ENCODE data around the gene KCNIP4. TPM values are rescaled to one million over a fixed set of nuclear protein-coding genes. Genes with fewer than 3 reads are reported as not detected.

The KCNIP4 gene
- total RNA-seq, 3 donors from 2014 or later (not counting 1 experiment from before 2014, with no cell fraction given), result not detected

- ATAC-seq, result no peak
- Mint-ChIP-seq H3K4me3 (no peak overlapping the region), H3K9me3 (no peaks in the 10 kb centered on the region), H3K27me3 (ENCODE audit: low read depth in 2 of 2) (peaks cover 0 to 9% of the 10 kb centered on the region in 2 donors), H3K4me1 (no peaks in the 10 kb centered on the region), H3K27ac (no peak overlapping the region), H3K36me3 (no peaks in the 10 kb centered on the region)
- no peaks in the 10 kb centered on the region for H3K9me3 ChIP-seq (ENCODE audit: control insufficient read depth, insufficient read depth, low read length)
- no peaks in the 10 kb centered on the region for H3K4me1 ChIP-seq (ENCODE audit: control insufficient read depth, insufficient read depth, low read length)
- no peaks in the 10 kb centered on the region for H3K36me3 ChIP-seq (ENCODE audit: control insufficient read depth, insufficient read depth, low read length)
- H3K4me3 ChIP-seq (ENCODE audit: low read length), result no peak overlapping the region
- intact Hi-C loops (cut with micrococcal nuclease), result no loop called here
- DNase-seq, result no peak
- no peak overlapping the region for H3K27ac ChIP-seq (ENCODE audit: low read length)
- TF ChIP-seq CTCF (IDR thresholded peaks at IDR 0.05), result no peak
- WGBS (ENCODE audit: insufficient coverage), result 57% methylated on average over 1 of the region's 1 CpG
- no peaks in the 10 kb centered on the region for H3K27me3 ChIP-seq (ENCODE audit: control insufficient read depth, insufficient read depth, low read length)
Measured at GRCh38 chr4:21167711-21168110, 780.9 kb downstream of the KCNIP4 start.

GRCh38 chr4:21155367-21155766 is 793.2 kb downstream of the KCNIP4 start:
- DNase-seq (no peak), ATAC-seq (no peak)
- no peaks in the 10 kb centered on the region for H3K4me1 ChIP-seq (ENCODE audit: control insufficient read depth, insufficient read depth, low read length)
- H3K27ac ChIP-seq (ENCODE audit: low read length), result no peak overlapping the region
- Mint-ChIP-seq H3K9me3 (no peaks in the 10 kb centered on the region), H3K36me3 (no peaks in the 10 kb centered on the region), H3K27me3 (ENCODE audit: low read depth in 2 of 2) (peaks cover 2 to 22% of the 10 kb centered on the region in 2 donors), H3K4me1 (no peaks in the 10 kb centered on the region), H3K27ac (no peak overlapping the region), H3K4me3 (no peak overlapping the region)
- 56% methylated on average over 4 of the region's 4 CpGs for WGBS (ENCODE audit: insufficient coverage)
- H3K27me3 ChIP-seq (ENCODE audit: control insufficient read depth, insufficient read depth, low read length), result no peaks in the 10 kb centered on the region
- TF ChIP-seq CTCF (IDR thresholded peaks at IDR 0.05), result no peak
- H3K4me3 ChIP-seq (ENCODE audit: low read length), result no peak overlapping the region
- no peaks in the 10 kb centered on the region for H3K36me3 ChIP-seq (ENCODE audit: control insufficient read depth, insufficient read depth, low read length)
- no peaks in the 10 kb centered on the region for H3K9me3 ChIP-seq (ENCODE audit: control insufficient read depth, insufficient read depth, low read length)
- intact Hi-C loops (cut with micrococcal nuclease), result no loop called here

- intact Hi-C loops (cut with micrococcal nuclease), result loop anchor here (10.0 kb wide), 1 partner anchor 725 kb away; no protein-coding TSS in a partner anchor
- no peak overlapping the region for H3K4me3 ChIP-seq (ENCODE audit: low read length)
- WGBS (ENCODE audit: insufficient coverage), result 75% methylated on average over 4 of the region's 4 CpGs
Measured at GRCh38 chr4:21139327-21139726, 809.2 kb downstream of the KCNIP4 start.

More at GRCh38 chr4:21139327-21139726, 809.2 kb downstream of the KCNIP4 start:
- no peak for DNase-seq
- no peak overlapping the region for H3K4me3 Mint-ChIP-seq
- no peaks in the 10 kb centered on the region for H3K9me3 Mint-ChIP-seq
- no peak for ATAC-seq
- H3K36me3 Mint-ChIP-seq, result no peaks in the 10 kb centered on the region
- no peak for TF ChIP-seq CTCF (IDR thresholded peaks at IDR 0.05)
- H3K4me1 Mint-ChIP-seq, result peaks cover 5 to 7% of the 10 kb centered on the region in 2 donors
- H3K27me3 ChIP-seq (ENCODE audit: control insufficient read depth, insufficient read depth, low read length), result no peaks in the 10 kb centered on the region
- H3K9me3 ChIP-seq (ENCODE audit: control insufficient read depth, insufficient read depth, low read length), result no peaks in the 10 kb centered on the region
- H3K27ac ChIP-seq (ENCODE audit: low read length), result no peak overlapping the region
- H3K4me1 ChIP-seq (ENCODE audit: control insufficient read depth, insufficient read depth, low read length), result no peaks in the 10 kb centered on the region
- H3K27me3 Mint-ChIP-seq (ENCODE audit: low read depth in 2 of 2), result peaks cover 0 to 24% of the 10 kb centered on the region in 2 donors
- H3K36me3 ChIP-seq (ENCODE audit: control insufficient read depth, insufficient read depth, low read length), result no peaks in the 10 kb centered on the region
- no peak overlapping the region for H3K27ac Mint-ChIP-seq
